ENCODE results near the gene KRT12. TPM values are rescaled to one million over a fixed set of nuclear protein-coding genes. Genes with fewer than 3 reads are reported as not detected.

The KRT12 gene
- total RNA-seq: not detected in 2 replicates

DNA sequence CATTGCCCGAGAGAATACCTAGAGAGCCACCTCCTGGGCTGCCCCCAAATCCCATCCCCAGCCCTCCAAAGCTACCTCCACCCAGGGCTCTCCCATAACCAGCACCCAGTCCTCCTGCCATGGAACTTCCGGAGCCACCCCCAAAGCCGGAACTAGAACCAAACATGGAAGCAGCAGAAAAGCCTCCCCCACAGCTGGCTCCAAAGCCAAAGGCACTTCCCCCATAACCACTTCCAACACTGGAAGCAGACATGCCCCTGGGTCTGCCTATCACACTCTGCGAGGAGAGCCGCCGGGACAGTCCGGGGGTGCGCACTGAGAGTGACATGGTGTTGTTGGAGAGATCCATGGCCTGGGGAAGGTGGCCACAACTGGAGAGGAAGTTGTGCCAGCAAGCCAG is at the start of gene KRT12:
Gene KRT12, minus strand, starts transcription at position 386 of the 400 bp plus-strand sequence. Its CDS starts 37 bp downstream, at position 349.
- intact Hi-C loops (cut with micrococcal nuclease): no loop called here

DNA sequence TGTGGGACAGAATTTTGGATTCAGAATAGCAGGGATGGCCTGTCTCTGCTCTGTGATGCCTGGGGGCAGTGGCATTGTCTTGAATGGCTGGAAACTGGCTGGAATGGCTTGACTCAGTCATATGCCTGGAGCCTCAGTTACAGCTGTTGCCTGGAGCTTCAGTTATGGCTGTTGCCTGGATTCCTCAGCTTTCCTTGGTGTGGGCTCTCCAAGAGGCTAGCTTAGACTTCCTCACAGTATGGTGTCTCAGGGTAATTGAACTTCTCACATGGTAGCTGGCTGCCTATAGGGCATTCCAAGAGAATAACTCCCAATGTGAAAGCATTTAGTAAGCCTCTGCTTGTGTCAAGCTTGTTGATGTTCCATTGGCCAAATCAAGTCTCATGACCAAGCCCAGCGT is 49.3 kb upstream of the KRT12 start:
- intact Hi-C loops (cut with micrococcal nuclease): no loop called here

DNA sequence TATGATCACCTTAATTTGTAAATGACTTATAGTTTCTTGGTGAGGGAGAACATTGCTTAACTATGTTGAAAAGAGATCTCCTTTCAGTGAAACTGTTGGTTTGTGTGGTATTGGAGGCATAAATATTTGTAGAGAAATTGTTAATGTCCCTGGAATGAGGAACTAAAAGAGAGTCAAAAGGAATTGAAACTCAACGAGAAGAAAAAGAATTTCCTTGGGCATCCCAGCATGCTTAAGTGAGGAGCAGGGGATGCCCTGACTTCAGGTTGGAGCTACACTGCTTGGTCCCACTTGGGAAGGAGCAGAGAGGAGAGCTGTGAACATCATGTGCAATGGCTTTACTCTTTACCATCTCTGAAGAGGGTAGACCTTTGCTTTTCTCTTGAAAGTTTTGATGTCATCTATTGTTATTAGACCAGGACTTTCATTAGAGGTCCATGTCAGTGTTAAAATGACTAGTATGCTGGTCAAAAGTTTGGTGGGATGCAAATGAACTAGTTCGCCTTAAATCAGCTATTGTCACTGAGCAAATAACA is 48.8 kb upstream of the KRT12 start:
- intact Hi-C loops (cut with micrococcal nuclease): no loop called here

DNA sequence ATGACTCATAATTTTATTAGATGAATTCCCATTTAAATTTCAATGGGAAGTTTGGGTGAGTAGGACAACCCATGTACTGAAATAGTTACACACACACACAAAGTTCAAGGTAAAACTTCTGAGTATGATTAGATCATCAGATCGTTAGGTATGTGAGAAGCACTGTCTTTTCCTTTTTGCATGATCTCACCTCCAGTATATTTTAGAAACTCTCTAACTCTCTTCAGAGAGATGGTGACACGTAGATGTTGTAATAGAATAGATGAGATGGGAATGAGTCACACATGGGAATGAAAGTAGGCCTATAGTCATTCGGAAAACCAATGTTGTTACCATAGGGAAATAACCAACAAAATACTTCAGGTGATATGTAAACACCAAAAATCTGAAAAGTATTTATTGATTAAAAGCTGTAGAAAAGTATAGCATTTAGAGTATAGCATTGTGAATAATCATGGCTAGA is 48.2 kb upstream of the KRT12 start:
- intact Hi-C loops (cut with micrococcal nuclease): no loop called here

DNA sequence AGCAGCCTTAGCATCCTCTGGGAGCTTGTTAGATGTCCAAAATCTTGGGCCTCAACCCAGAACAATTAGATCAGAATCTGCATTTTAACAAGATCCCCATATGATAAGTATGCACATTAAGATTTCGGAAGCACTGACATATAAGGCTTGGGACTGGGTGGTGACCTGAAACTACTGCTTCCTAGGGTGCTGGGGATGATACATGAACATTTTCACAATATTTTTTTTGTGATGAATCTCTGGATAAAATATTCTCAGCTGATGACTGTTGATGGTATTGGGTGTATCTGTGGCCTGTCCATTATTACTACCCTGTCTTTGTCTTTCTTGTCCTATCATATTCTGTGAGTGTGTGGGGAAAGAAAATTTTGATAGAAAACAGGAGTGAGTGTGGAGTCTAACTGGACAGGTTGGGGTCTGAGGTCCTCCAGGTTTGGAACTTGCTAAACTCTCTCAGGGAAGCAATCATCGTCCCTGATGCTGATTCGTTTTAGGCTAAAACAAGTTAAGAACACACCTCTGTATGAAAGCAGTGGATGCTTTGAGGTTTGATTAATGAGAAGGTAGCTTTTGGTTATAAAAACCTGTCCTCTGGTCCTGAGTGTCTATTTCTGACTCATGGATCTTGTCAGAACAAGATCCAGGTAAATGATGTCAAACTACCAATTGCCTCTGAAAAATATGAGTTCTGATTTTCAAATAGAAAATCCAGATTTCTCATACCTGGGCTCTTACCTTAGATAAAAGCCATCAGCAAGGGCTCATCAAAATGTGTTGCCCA is 47.2 kb upstream of the KRT12 start:
- intact Hi-C loops (cut with micrococcal nuclease): no loop called here

DNA sequence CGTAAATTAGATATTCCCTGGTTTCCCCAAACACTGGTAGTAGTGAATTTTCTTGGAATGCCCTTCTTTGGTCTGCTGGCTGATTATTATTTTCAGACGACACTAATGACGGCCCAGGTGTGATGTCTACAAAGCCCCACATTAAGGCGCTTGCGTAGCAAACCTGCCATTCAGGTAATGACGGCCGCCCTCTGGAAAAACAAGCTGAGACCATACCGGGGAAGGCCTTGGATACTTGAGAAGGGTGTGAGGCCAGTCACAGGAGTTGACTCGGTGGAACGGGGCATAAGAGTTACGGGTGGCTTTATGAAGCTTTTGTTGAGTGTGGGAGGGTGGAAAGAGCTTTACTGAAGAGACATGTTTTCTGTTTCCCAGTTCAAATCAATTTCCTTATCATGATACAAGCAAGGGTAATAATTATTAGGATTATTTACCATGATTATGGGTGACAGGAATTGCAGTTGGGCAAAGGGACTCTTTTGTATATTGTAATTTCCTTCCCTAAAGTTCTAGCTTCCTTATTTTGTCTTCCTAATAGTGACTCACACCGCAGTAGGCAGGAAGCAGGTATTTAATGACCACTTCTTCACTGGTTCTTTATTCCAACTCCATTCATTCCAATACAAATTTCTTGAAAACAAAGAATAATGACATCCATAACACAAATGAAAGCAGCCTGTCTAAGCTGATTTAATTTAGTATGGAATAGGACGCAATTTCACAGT is 45.6 kb upstream of the KRT12 start:
- intact Hi-C loops (cut with micrococcal nuclease): no loop called here

DNA sequence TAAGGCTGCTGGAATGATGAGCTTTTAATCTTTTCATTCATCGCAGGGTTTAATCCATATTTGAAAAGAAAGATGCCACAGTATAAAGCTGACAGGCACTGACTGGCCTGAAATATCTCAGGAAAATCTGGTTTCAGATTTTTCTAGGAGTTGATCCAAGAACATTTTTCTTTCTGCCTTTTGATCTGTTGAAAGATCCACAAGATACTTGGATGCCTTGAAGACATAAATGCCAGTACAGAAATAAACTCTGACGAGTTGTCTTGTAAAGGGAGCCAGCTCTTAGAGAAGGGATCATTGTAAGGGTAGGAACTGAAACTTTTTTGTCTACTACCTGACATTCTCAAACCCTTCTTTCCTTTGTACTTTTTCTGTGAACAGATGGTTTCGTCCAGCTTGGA is 43.4 kb upstream of the KRT12 start:
- intact Hi-C loops (cut with micrococcal nuclease): no loop called here

DNA sequence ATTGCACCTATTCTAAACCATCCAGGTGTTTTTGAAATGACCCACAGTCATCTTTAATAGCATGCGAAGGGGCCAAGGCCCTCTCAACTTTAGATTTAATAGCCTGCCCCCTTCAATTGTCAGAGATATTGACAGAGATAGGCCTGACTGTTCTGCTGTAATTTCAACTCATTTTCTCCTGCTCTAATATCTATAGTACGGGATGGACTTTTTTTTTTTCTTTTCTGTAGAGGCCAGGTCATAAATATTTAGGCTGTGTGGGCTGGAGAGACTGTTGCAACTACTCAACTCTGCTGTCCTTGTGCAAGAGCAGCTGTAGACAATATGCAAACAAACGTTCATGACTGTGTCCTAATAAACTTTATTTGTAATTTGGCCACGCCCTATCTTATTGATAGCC is 42.7 kb upstream of the KRT12 start:
- intact Hi-C loops (cut with micrococcal nuclease): loop anchor here (5.0 kb wide), 2 partner anchors 638 to 738 kb away; no protein-coding TSS in a partner anchor

DNA sequence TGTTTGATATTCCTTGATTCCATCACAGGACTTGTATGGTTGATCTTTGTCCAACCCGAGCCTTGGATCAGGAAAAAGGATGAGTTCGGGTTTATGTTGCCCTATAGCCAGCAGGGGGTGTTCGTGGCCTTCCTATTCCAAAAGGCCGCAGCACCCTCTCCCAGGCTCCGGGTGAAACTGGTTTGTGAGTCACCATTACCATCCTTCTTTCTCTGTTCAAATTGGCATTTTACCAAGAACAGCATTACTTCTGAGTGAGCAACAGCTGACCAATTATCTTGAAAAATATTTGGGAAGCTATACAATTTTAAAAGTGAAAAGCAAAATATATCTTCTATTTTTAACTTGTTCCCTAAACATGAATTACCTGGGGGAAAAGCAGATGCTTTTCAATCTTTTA is 42.3 kb upstream of the KRT12 start:
- intact Hi-C loops (cut with micrococcal nuclease): loop anchor here (5.0 kb wide), 2 partner anchors 638 to 738 kb away; no protein-coding TSS in a partner anchor

DNA sequence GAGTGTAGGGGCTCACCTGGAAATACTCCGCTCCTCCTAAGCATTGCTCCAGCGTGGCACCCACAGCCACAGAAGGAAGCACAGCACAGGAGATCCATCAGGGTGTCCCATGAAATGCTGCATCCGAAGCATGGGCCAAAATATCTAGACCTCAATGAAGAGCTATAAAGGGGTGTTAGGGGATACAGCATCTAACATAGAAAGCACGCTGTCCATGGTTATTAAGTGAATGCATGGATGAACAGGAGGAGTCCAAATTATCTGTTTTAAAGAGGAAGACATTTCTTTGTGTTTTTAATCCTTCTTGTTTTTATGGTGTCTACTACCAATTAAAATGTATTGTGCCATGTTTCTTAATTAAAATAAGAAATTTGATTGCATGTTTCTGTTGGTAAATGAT is 39.6 kb upstream of the KRT12 start:
- intact Hi-C loops (cut with micrococcal nuclease): loop anchor here (5.0 kb wide), 2 partner anchors 641 to 741 kb away; no protein-coding TSS in a partner anchor

DNA sequence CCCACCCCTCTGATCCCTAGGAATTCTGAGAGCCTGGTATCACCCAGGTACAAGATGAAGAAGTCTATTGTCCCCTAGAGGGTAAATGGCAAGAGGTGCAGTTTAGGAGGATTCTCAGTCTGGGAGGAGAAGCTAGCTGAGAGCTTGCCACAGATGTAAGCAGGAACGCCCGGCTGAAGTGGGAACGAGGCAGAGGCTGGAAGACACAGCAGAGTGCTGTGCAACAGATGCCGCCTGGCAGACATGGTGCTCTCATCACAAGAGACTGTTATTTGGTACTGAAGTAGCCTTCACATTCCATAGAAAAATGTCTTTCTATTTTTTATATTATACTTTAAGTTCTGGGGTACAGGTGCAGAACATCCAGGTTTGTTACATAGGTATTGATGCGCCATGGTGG is 38.3 kb upstream of the KRT12 start:
- intact Hi-C loops (cut with micrococcal nuclease): loop anchor here (5.0 kb wide), 2 partner anchors 642 to 742 kb away; no protein-coding TSS in a partner anchor

DNA sequence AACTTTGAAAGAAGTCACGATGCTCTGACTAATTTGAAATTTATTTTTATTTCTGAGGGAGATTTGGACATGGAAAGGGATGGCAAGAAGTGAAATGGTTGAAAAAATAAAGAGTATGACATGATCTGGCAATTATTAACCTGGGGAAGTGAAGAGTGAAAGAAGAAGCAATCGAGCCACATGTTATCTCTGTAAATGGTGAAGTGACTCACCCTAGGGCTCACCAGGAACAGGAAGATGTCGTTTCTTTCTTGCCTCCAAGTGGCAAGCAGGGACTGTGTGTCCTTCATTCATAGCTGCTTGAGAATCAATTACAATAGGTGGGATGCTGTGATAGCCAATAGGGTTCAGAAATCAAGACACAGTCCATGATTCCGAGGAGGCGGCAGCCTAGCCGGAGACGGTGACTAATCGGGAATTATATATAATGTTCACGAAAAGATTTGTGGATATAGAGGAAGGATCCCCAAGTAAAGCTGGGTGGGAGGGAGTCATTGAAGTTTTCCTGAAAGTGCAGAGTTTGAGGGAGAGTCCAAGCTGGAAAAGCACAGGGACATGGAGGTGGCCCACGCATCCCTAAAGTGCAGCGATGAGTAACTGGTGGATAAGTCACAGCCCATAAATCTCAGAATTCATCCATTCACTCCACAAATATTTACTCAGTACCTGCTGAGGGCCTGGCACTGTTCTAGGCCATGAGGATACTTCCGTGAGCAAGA is 36.3 kb upstream of the KRT12 start:
- intact Hi-C loops (cut with micrococcal nuclease): no loop called here

DNA sequence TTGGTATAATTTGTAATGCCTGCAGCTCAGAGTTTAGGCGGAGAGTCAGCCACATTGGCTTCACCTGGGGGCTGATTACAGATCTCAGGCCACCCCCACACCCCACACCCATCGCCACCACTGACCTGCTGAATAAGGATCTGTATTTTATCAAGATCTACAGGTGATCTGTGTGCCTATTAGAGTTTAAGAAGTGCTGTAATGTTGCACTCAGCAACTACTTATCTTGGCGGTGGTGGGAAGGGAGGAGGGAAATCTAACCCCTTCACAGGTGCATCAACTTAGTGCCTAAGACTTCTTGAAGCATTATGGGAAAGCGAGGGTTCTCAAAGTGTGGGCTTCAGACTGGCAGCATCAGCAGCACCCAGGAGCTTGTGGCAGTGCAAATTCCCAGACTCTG is 35.5 kb upstream of the KRT12 start:
- intact Hi-C loops (cut with micrococcal nuclease): no loop called here

DNA sequence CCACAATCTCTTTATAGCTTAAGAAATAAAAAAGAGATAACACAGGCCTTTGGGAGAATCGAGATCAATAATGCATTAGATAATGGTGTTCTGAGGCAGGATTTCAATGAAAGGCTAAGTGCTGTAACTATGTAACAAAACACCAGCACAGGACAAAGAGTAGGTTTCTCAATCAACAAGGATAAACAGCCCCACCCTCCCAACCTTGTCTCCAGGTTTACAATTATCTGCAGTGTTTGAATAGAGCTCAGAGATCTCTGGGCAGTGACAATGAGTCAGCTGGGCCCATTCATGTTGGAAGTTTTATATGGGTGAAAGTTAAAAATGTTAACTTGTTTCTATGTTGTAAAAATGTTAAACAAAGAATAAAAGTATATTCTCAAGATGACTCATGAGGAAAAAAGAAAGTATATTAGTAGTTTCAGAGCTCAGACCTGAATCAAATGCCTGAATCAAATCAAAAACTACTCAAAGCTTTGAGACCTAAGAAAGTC is 35.0 kb upstream of the KRT12 start:
- intact Hi-C loops (cut with micrococcal nuclease): no loop called here

DNA sequence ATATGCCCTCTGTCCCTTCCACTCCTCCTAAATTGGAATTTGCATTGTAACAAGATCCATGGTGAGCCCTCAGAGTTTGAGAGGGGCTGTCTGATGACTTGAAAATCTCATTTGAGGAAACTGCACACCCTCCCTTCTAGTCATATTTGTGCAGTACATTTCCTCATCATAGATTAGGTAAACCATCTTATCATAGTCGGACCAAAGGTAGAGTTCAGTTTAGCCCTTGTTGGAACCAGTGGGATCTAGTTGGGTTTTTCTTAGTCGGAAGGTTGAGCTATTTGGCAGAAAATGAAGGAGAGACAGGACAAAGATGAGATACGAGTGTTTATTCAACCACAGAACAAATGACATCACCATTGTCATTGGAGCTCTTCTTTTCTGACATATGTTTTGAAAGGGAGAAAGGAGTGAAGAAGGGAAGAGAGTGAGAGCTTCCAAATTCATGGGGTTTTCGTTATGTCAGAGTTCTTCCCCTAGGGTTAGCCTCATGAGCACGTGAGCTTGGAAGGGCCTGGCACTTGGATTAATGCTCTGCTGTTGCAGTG is 33.9 kb upstream of the KRT12 start:
- intact Hi-C loops (cut with micrococcal nuclease): no loop called here

DNA sequence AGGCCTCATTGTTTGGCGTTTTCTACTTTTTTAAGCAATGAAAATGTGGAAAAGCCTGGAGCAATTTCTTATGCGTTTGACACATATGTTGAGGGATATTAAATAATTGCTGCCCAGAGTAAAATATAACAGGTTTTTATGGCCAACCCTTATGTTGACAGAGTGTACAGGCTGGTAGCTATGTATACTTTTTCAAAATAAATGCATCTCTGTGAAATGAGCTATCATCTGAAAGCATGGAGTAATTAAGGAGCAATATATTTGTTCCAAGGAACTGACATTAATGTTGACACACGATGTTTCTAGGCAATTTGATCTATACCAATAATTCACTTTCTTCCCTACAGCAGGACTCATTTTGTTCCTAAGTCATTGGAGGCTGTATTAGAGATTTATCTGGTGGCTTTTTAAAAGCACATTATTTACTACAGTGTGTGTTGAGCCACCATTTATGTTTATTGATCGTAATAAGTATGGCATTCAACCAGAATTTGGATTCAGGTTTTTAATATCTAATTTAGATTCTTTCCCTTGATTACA is 30.0 kb upstream of the KRT12 start:
- intact Hi-C loops (cut with micrococcal nuclease): no loop called here

DNA sequence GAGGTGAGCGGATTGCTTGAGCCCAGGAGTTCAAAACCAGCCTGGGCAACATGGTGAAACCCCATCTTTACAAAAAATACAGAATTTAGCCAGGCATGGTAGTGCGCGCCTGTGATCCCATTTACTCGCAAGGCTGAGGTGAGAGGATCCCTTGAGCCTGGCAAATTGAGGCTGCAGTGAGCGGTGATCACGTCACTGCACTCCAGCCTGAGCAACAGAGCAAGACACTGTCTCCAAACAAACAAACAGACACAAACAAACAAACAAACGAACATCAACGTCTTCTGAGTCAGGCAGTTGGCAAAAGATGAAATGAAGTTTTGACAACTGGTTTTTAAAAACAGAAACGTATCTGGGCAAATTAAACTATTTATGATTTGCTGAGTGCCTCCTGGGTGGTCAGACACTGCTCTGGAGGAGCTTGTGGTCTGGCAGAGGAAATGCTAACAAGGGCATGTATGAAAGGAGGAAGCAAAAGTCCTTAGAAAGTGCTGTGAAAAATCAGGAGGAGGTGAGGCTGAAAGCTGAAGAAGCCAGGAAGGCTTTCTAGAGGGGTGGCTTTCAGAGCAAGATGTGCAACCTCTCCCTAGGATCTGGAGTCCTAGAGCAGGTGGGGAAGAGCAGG is 28.2 kb upstream of the KRT12 start:
- intact Hi-C loops (cut with micrococcal nuclease): no loop called here

DNA sequence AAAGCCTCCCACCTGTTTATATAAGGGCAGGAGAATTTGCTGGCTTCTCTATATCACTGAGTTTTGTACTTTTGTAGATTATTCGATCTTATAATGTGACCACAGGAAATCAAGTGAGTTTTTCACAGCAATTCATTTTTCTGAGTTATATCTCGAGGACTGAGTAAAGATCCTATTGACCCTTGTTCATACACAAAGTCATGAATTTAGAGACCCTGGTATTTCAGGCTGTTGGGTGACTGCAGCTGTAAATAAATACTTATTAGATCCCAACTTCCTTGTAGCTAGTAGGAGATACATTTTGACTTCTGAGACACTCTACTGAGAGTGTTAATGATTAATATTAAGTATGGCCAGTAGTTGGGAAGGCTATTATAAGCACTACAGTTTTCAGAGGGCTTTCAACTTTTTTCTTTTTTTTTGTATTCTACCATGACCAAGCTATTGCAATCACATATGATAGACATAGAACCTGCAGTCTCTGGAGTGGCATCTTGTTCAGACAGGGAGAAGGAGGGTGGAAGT is 21.2 kb upstream of the KRT12 start:
- intact Hi-C loops (cut with micrococcal nuclease): no loop called here

DNA sequence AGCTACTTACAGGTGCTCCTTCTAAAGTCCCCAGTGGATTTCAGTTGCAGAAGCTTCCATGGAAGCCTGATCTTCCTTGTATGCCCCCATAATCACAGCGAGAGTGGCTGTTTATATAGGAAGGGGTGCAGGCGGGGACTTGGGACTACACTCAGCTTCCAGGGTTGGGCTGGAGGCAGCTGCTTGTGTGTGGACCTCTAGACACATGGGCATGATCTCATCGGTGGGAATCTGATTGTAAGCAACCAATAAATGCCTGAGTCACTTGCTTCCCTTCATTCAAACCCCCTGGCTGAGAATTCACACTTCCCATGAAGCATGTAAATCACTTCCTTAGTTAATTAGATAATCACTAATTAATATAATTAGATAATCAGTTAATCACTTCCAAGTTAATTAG is 19.1 kb upstream of the KRT12 start:
- intact Hi-C loops (cut with micrococcal nuclease): no loop called here

All from T-helper 2 cell treated with Interferon-gamma antibody and Interleukin-4, amounts not matched to agents 100 ng/mL and 5 ng/mL, for 36 hours (primary cell).